ENCODE results near the gene TEX9.

GRCh38 chr15:56393277-56393676 is 28.1 kb downstream of the TEX9 start:
- TF ChIP-seq CTCF (IDR thresholded peaks at IDR 0.05) = no peak
- TF ChIP-seq POLR2AphosphoS5 (IDR thresholded peaks at IDR 0.05) = no peak

Data from transverse colon (tissue), 4 donors.